IMR-90 (cell line): Measurements from ENCODE around the gene CLEC19A. TPM values are rescaled to one million over a fixed set of nuclear protein-coding genes. Genes with fewer than 3 reads are reported as not detected.

Experiments used
- ATAC-seq: fragments of 200-7000 bp; cut with Tn5 transposase; 2 replicates; pipeline ENCODE4 v1.9.1; 2020; ENCODE audit warnings: low read depth, mild to moderate bottlenecking, moderate library complexity
- BruUV-seq: library from RNA; stranded (reverse); fragments of 400-500 nt; replicated peaks from 2 replicates; lab custom pipeline; 2021; lab: Mats Ljungman, UMichigan
- CTCF ChIA-PET: fragments of 300-600 bp; formaldehyde crosslinking; extraction: SDS; loops from one replicate; lab custom pipeline; 2021; ENCODE audit warnings: antibody characterized with exemption; lab: Yijun Ruan, JAX
- POLR2A ChIA-PET: fragments of 300-600 bp; sonication (Branson Sonifier 250); formaldehyde crosslinking; loops from one replicate; lab custom pipeline; 2022; ENCODE audit warnings: antibody characterized with exemption; ENCODE audit not compliant: unreplicated experiment; lab: Charles Lee
- DNase-seq: peaks from one replicate; pipeline ENCODE4 v3.0.0; 2013
- H2AFZ ChIP-seq: replicated peaks from 2 replicates; pipeline ENCODE3; 2013; ENCODE audit warnings: low read length, mild to moderate bottlenecking; ENCODE audit not compliant: poor library complexity
- H2AK5ac ChIP-seq: 2 replicates; pipeline ENCODE4 v1.6.1; 2013; ENCODE audit warnings: low read depth, low read length, inconsistent platforms
- H2AK9ac ChIP-seq: replicated peaks from 2 replicates; pipeline ENCODE3; 2013; ENCODE audit warnings: mild to moderate bottlenecking, low read depth, low read length, moderate library complexity; ENCODE audit not compliant: poor library complexity
- H2BK120ac ChIP-seq: 2 replicates; pipeline ENCODE4 v1.6.1; 2013; ENCODE audit warnings: low read depth, low read length, inconsistent platforms
- H2BK15ac ChIP-seq: 3 replicates; pipeline ENCODE4 v1.6.1; 2013; ENCODE audit warnings: low read depth, low read length, inconsistent platforms
- H2BK20ac ChIP-seq: 2 replicates; pipeline ENCODE4 v1.6.1; 2013; ENCODE audit warnings: low read depth, mild to moderate bottlenecking, inconsistent platforms, low read length, moderate library complexity
- H2BK5ac ChIP-seq: 2 replicates; pipeline ENCODE4 v1.6.1; 2013; ENCODE audit warnings: mild to moderate bottlenecking, low read depth, low read length, inconsistent platforms; ENCODE audit not compliant: poor library complexity, severe bottlenecking
- H3K14ac ChIP-seq: replicated peaks from 2 replicates; pipeline ENCODE4 v1.6.1; 2013; ENCODE audit warnings: low read depth, low read length, inconsistent platforms
- H3K18ac ChIP-seq: 2 replicates; pipeline ENCODE4 v1.6.1; 2013; ENCODE audit warnings: low read depth, low read length, control low read depth
- H3K23ac ChIP-seq: 2 replicates; pipeline ENCODE4 v1.6.1; 2013; ENCODE audit warnings: low read depth, low read length, inconsistent platforms
- H3K27ac ChIP-seq: 2 replicates; pipeline ENCODE4 v1.5.1; 2013; ENCODE audit warnings: mild to moderate bottlenecking, control low read depth, low read length; ENCODE audit not compliant: insufficient read depth
- H3K27me3 ChIP-seq: 2 replicates; pipeline ENCODE4 v1.6.1; 2013; ENCODE audit warnings: low read length; ENCODE audit not compliant: control insufficient read depth, insufficient read depth
- H3K36me3 ChIP-seq: 2 replicates; pipeline ENCODE4 v1.6.1; 2013; ENCODE audit warnings: low read length, mixed read lengths; ENCODE audit not compliant: control insufficient read depth, insufficient read depth
- H3K4ac ChIP-seq: 2 replicates; pipeline ENCODE4 v1.6.1; 2013; ENCODE audit warnings: low read depth, low read length, inconsistent platforms
- H3K4me1 ChIP-seq: 2 replicates; pipeline ENCODE4 v1.6.1; 2013; ENCODE audit warnings: low read length, mixed read lengths; ENCODE audit not compliant: control insufficient read depth, insufficient read depth
- H3K4me2 ChIP-seq: 2 replicates; pipeline ENCODE4 v1.6.1; 2013; ENCODE audit warnings: low read depth, mild to moderate bottlenecking, control low read depth, low read length, moderate library complexity
- H3K4me3 ChIP-seq: 2 replicates; pipeline ENCODE4 v1.5.1; 2013; ENCODE audit warnings: low read depth, mild to moderate bottlenecking, control low read depth, low read length, moderate library complexity; ENCODE audit not compliant: insufficient read depth
- H3K56ac ChIP-seq: 2 replicates; pipeline ENCODE4 v1.6.1; 2013; ENCODE audit warnings: low read length, inconsistent platforms; ENCODE audit not compliant: insufficient read depth; ENCODE audit errors: extremely low read depth
- H3K79me1 ChIP-seq, 2 experiments: 2 replicates each; pipeline ENCODE4 v1.6.1; 2013; ENCODE audit warnings: low read length in 2 of 2, inconsistent platforms in 1 of 2, low read depth in 1 of 2
- H3K9ac ChIP-seq: 2 replicates; pipeline ENCODE4 v1.6.1; 2013; ENCODE audit warnings: low read depth, low read length, control low read depth
- H3K9me1 ChIP-seq: 2 replicates; pipeline ENCODE4 v1.6.1; 2013; ENCODE audit warnings: low read length, inconsistent platforms; ENCODE audit not compliant: insufficient read depth
- H3K9me3 ChIP-seq: 2 replicates; pipeline ENCODE4 v1.6.1; 2013; ENCODE audit warnings: low read length; ENCODE audit not compliant: control insufficient read depth, insufficient read depth
- H4K20me1 ChIP-seq: 2 replicates; pipeline ENCODE4 v1.6.1; 2013; ENCODE audit warnings: low read length, inconsistent platforms; ENCODE audit not compliant: insufficient read depth
- H4K5ac ChIP-seq: 2 replicates; pipeline ENCODE4 v1.6.1; 2013; ENCODE audit warnings: mild to moderate bottlenecking, low read depth, low read length, control low read depth
- H4K8ac ChIP-seq, 2 experiments: 2 replicates each; pipeline ENCODE4 v1.6.1; 2013; ENCODE audit warnings: low read depth in 2 of 2, low read length in 2 of 2, control low read depth in 1 of 2, inconsistent platforms in 1 of 2
- H4K91ac ChIP-seq: 2 replicates; pipeline ENCODE4 v1.6.1; 2013; ENCODE audit warnings: low read depth, low read length, inconsistent platforms; ENCODE audit not compliant: insufficient read depth
- BHLHE40 ChIP-seq: fragments of 150-350 bp; IDR thresholded peaks from 2 replicates; pipeline ENCODE4 v1.6.1; 2016; ENCODE audit warnings: mild to moderate bottlenecking, low read depth, low read length
- CEBPB ChIP-seq: IDR thresholded peaks from 2 replicates; pipeline ENCODE4 v1.6.1; 2012; ENCODE audit warnings: low read depth, low read length, improper control_type of control experiment
- CHD1 ChIP-seq: IDR thresholded peaks from 2 replicates; pipeline ENCODE4 v1.6.1; 2012; ENCODE audit warnings: low read depth, low read length, improper control_type of control experiment
- CTCF ChIP-seq: conservative IDR thresholded peaks from 2 replicates; pipeline ENCODE4 v1.5.1; 2012; ENCODE audit warnings: mild to moderate bottlenecking, low read depth, low read length, improper control_type of control experiment
- ELK1 ChIP-seq: fragments of 150-350 bp; IDR thresholded peaks from 2 replicates; pipeline ENCODE4 v1.6.1; 2016; ENCODE audit warnings: low read depth, mild to moderate bottlenecking, low read length, moderate library complexity, borderline replicate concordance
- FOS ChIP-seq: fragments of 150-350 bp; IDR thresholded peaks from 2 replicates; pipeline ENCODE4 v1.6.1; 2016; ENCODE audit warnings: low read depth, low read length
- MAFK ChIP-seq: IDR thresholded peaks from 2 replicates; pipeline ENCODE4 v1.6.1; 2012; ENCODE audit warnings: low read depth, low read length, improper control_type of control experiment
- MAZ ChIP-seq: IDR thresholded peaks from 2 replicates; pipeline ENCODE4 v1.6.1; 2012; ENCODE audit warnings: low read depth, mild to moderate bottlenecking, low read length, improper control_type of control experiment, moderate library complexity, borderline replicate concordance
- MXI1 ChIP-seq: IDR thresholded peaks from 2 replicates; pipeline ENCODE4 v1.6.1; 2012; ENCODE audit warnings: low read depth, mild to moderate bottlenecking, low read length, moderate library complexity, borderline replicate concordance
- NFE2L2 ChIP-seq: fragments of 150-350 bp; IDR thresholded peaks from 2 replicates; pipeline ENCODE4 v1.6.1; 2016; ENCODE audit warnings: low read depth, mild to moderate bottlenecking, low read length
- POLR2A ChIP-seq: IDR thresholded peaks from 2 replicates; pipeline ENCODE4 v1.6.1; 2012; ENCODE audit warnings: mild to moderate bottlenecking, low read depth, low read length
- RAD21 ChIP-seq: IDR thresholded peaks from 2 replicates; pipeline ENCODE4 v1.6.1; 2012; ENCODE audit warnings: low read length, improper control_type of control experiment
- RCOR1 ChIP-seq: IDR thresholded peaks from 2 replicates; pipeline ENCODE4 v1.6.1; 2012; ENCODE audit warnings: mild to moderate bottlenecking, low read length, improper control_type of control experiment; ENCODE audit not compliant: insufficient replicate concordance
- RFX5 ChIP-seq: IDR thresholded peaks from 2 replicates; pipeline ENCODE4 v1.8.0; 2012; ENCODE audit warnings: low read depth, mild to moderate bottlenecking, low read length, moderate library complexity
- SMC3 ChIP-seq: fragments of 150-350 bp; IDR thresholded peaks from 2 replicates; pipeline ENCODE4 v1.6.1; 2016; ENCODE audit warnings: low read depth, mild to moderate bottlenecking, antibody characterized with exemption, low read length, moderate library complexity
- USF2 ChIP-seq: fragments of 150-350 bp; IDR thresholded peaks from 2 replicates; pipeline ENCODE4 v1.6.1; 2017; ENCODE audit warnings: mild to moderate bottlenecking, antibody characterized with exemption, low read length, low read depth
- WGBS, 2 experiments: methylation state at CpG; one replicate each; pipeline versions ENCODE4 v1.1.5 to v1.1.7; 2013; ENCODE audit warnings: missing lambda C conversion rate in 2 of 2; ENCODE audit not compliant: insufficient read length in 1 of 2; ENCODE audit errors: extremely low coverage in 2 of 2; 5-methylcytosine and 5-hydroxymethylcytosine counted together
- dilution Hi-C: fragments of 300-500 bp; cut with HindIII; formaldehyde crosslinking; loops from one replicate; pipeline ENCODE4 v1.14.3; 2018; ENCODE audit warnings: low sequenced_read_pairs; ENCODE audit not compliant: unreplicated experiment
- in situ Hi-C: fragments of 300-500 bp; cut with MboI; formaldehyde crosslinking; loops from 3 replicates; pipeline ENCODE4 v1.14.3; 2019; ENCODE audit warnings: low sequenced_read_pairs, inconsistent platforms, mixed read lengths
- intact Hi-C: fragments of 100-400 bp; cut with micrococcal nuclease; formaldehyde crosslinking; loops from 2 replicates; pipeline ENCODE4 v1.10.0; 2022
- polyA plus RNA-seq, 3 experiments: library from polyadenylated mRNA; depleted of rRNA; stranded (reverse); fragments of >200 nt; gene quantifications; 2 replicates each; pipeline ENCODE4 v1.2.3, GENCODE V29; 2012; ENCODE audit warnings: low replicate concordance in 1 of 3
- total RNA-seq: library from RNA; depleted of rRNA; stranded (reverse); fragments of >200 nt; gene quantifications from 2 replicates; pipeline ENCODE4 v1.2.3, GENCODE V29; 2012

The CLEC19A gene
- total and polyA plus RNA-seq, 2 of the 4 experiments (the other 2 are of a cell fraction) = not detected

GRCh38 chr16:19294156-19294649 is 8.7 kb downstream of the CLEC19A start:
- Histone ChIP-seq H2AK5ac (no peak overlapping the region), H3K4me1 (no peaks in the 10 kb centered on the region), H2AK9ac (no peak overlapping the region), H2BK15ac (no peak overlapping the region), H3K18ac (no peak overlapping the region), H3K36me3 (no peaks in the 10 kb centered on the region), H2BK5ac (no peak overlapping the region), H4K5ac (no peak overlapping the region), H2AFZ (no peak overlapping the region), H3K4ac (no peak overlapping the region), H4K8ac (no peak overlapping the region), H3K56ac (no peak overlapping the region; the same call in 1 of the 2 replicates), H3K4me2 (no peak overlapping the region), H3K27ac (no peak overlapping the region), H3K27me3 (no peaks in the 10 kb centered on the region), H3K9ac (no peak overlapping the region), H2BK120ac (no peak overlapping the region), H3K4me3 (no peak overlapping the region), H4K91ac (no peak overlapping the region), H2BK20ac (no peak overlapping the region), H3K23ac (no peak overlapping the region), H3K9me3 (no peaks in the 10 kb centered on the region), H4K20me1 (no peaks in the 10 kb centered on the region), H3K79me1 (no peaks in the 10 kb centered on the region), H3K14ac (no peak overlapping the region), H3K9me1 (no peaks in the 10 kb centered on the region)
- ChIA-PET CTCF (no interaction called here), POLR2A (no interaction called here)
- in situ Hi-C loops (no loop called here), dilution Hi-C loops (no loop called here), intact Hi-C loops (no loop called here)
- TF ChIP-seq ELK1 (no peak), BHLHE40 (no peak), USF2 (no peak), SMC3 (no peak), POLR2A (no peak), FOS (no peak), CEBPB (no peak), CHD1 (no peak), CTCF (no peak), MAZ (no peak), RFX5 (no peak), NFE2L2 (no peak), MXI1 (no peak), RAD21 (no peak), MAFK (no peak), RCOR1 (no peak)
- WGBS, 2 experiments = no CpG with 5 or more reads among the region's 5 CpGs
- no TSS peak for BruUV-seq
- DNase-seq = no peak
- no peak for ATAC-seq
